Measurements from ENCODE around the gene TNFSF12.

TNFSF12 gene

DNA sequence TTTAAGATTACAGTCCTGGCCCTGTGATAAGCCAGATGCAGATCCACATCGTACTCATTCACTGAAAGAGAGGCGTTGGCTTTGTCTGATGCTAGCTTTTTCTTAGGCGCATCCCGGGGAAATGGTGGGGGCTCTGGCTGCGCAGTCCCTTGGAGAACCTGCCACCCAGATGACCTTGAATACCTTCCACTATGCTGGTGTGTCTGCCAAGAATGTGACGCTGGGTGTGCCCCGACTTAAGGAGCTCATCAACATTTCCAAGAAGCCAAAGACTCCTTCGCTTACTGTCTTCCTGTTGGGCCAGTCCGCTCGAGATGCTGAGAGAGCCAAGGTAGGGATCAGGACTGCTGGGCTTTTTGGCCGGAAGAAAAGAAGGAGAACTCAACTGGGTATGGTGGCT is 40.7 kb upstream of the TNFSF12 start:
- H3K4me3 ChIP-seq (replicated peaks in 1 of 2; ENCODE audit: low read depth in 2 of 2, low read length in 2 of 2) = no peak overlapping the region
- DNase-seq (ENCODE audit: low read depth in 2 of 2) = no peak
- TF ChIP-seq, protein P1, sequence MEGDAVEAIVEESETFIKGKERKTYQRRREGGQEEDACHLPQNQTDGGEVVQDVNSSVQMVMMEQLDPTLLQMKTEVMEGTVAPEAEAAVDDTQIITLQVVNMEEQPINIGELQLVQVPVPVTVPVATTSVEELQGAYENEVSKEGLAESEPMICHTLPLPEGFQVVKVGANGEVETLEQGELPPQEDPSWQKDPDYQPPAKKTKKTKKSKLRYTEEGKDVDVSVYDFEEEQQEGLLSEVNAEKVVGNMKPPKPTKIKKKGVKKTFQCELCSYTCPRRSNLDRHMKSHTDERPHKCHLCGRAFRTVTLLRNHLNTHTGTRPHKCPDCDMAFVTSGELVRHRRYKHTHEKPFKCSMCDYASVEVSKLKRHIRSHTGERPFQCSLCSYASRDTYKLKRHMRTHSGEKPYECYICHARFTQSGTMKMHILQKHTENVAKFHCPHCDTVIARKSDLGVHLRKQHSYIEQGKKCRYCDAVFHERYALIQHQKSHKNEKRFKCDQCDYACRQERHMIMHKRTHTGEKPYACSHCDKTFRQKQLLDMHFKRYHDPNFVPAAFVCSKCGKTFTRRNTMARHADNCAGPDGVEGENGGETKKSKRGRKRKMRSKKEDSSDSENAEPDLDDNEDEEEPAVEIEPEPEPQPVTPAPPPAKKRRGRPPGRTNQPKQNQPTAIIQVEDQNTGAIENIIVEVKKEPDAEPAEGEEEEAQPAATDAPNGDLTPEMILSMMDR (IDR thresholded peaks at IDR 0.05; ENCODE audit: low read depth, low read length) = no peak

DNA sequence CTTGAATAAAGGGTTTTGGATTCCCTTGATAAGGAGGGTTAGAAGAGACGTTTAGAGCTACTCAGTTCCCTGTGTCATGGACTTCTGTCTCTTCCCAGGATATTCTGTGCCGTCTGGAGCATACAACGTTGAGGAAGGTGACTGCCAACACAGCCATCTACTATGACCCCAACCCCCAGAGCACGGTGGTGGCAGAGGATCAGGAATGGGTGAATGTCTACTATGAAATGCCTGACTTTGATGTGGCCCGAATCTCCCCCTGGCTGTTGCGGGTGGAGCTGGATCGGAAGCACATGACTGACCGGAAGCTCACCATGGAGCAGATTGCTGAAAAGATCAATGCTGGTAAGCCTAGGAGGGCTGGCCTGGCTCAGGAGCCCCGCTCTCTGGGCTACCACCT is 40.0 kb upstream of the TNFSF12 start:
- TF ChIP-seq, protein P1 (IDR thresholded peaks at IDR 0.05; ENCODE audit: low read depth, low read length) = no peak
- DNase-seq (ENCODE audit: low read depth in 2 of 2) = no peak
- no peak overlapping the region for H3K4me3 ChIP-seq (replicated peaks in 1 of 2; ENCODE audit: low read depth in 2 of 2, low read length in 2 of 2)

DNA sequence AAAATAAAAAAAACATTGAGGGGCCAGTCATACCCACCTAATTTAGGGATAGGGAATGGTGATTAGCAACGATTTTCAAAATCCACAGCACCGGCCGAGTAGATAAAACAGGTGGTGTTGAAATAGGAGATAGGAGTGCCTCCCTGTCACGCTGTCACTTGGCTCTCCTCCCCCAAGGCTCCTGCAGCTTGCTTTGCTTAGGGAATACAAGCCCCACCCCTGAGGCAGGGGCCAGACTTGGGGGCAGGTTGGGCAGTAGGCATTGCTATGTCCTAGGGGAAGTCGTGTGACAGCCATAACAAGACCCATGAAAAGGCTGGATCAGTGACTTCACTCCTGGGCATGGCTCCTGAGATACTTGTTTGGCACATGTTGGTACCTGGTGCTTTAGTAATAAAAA is 38.9 kb upstream of the TNFSF12 start:
- no peak overlapping the region for H3K4me3 ChIP-seq (replicated peaks in 1 of 2; ENCODE audit: low read depth in 2 of 2, low read length in 2 of 2)
- TF ChIP-seq, protein P1 (IDR thresholded peaks at IDR 0.05; ENCODE audit: low read depth, low read length) = no peak
- no peak for DNase-seq (ENCODE audit: low read depth in 2 of 2)

DNA sequence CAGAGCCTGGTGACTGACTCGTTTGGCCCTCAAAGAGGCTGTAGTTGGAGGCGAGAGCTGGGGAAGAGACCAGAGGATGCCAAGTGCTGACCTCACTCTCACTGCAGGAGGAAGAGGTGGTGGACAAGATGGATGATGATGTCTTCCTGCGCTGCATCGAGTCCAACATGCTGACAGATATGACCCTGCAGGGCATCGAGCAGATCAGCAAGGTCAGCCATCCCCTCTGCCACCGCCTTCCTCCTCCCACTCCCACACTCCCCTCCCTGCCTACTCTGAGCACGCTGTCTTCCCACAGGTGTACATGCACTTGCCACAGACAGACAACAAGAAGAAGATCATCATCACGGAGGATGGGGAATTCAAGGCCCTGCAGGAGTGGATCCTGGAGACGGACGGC is 37.8 kb upstream of the TNFSF12 start:
- TF ChIP-seq, protein P1 (IDR thresholded peaks at IDR 0.05; ENCODE audit: low read depth, low read length) = no peak
- DNase-seq (ENCODE audit: low read depth in 2 of 2) = no peak

DNA sequence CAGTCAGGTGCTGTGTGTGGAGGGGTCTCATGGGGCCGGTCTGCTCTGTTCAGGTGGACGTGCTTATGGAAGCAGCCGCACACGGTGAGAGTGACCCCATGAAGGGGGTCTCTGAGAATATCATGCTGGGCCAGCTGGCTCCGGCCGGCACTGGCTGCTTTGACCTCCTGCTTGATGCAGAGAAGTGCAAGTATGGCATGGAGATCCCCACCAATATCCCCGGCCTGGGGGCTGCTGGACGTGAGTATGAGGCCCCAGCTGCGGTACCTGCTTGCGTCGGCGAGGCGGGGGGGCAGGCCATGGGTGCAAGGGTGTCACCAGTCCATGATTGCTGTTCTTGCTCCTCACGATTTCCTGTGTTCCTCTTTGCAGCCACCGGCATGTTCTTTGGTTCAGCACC is 36.8 kb upstream of the TNFSF12 start:
- TF ChIP-seq, protein P1 (IDR thresholded peaks at IDR 0.05; ENCODE audit: low read depth, low read length) = no peak
- no peak for DNase-seq (ENCODE audit: low read depth in 2 of 2)
- H3K4me3 ChIP-seq (replicated peaks in 1 of 2; ENCODE audit: low read depth in 2 of 2, low read length in 2 of 2) = no peak overlapping the region

More for the DNA sequence above, 37.8 kb upstream of the TNFSF12 start:
- H3K4me3 ChIP-seq (replicated peaks in 1 of 2; ENCODE audit: low read depth in 2 of 2, low read length in 2 of 2) = no peak overlapping the region

DNA sequence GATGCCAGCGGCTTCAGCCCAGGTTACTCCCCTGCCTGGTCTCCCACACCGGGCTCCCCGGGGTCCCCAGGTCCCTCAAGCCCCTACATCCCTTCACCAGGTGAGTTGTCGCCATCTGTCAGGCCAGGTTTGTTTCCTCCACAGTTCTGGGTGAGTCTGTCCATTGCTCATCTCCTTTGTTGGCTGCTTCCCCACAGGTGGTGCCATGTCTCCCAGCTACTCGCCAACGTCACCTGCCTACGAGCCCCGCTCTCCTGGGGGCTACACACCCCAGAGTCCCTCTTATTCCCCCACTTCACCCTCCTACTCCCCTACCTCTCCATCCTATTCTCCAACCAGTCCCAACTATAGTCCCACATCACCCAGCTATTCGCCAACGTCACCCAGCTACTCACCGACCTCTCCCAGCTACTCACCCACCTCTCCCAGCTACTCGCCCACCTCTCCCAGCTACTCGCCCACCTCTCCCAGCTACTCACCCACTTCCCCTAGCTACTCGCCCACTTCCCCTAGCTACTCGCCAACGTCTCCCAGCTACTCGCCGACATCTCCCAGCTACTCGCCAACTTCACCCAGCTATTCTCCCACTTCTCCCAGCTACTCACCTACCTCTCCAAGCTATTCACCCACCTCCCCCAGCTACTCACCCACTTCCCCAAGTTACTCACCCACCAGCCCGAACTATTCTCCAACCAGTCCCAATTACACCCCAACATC is 35.9 kb upstream of the TNFSF12 start:
- H3K4me3 ChIP-seq (replicated peaks in 1 of 2; ENCODE audit: low read depth in 2 of 2, low read length in 2 of 2) = no peak overlapping the region
- no peak for DNase-seq (ENCODE audit: low read depth in 2 of 2)
- TF ChIP-seq, protein P1 (IDR thresholded peaks at IDR 0.05; ENCODE audit: low read depth, low read length) = no peak

All from cardiac fibroblast (primary cell).